Activated effector memory CD4-positive, alpha-beta T cell treated with anti-CD3 and anti-CD28 coated beads, Interleukin-2, amount 50 U/mL, for 16 hours (primary cell): ENCODE measurements around the gene FBXO9.

ENCODE experiments used
- DNase-seq: peaks from one replicate; pipeline ENCODE4 v3.0.0-alpha.2; 2020

FBXO9 gene

DNA sequence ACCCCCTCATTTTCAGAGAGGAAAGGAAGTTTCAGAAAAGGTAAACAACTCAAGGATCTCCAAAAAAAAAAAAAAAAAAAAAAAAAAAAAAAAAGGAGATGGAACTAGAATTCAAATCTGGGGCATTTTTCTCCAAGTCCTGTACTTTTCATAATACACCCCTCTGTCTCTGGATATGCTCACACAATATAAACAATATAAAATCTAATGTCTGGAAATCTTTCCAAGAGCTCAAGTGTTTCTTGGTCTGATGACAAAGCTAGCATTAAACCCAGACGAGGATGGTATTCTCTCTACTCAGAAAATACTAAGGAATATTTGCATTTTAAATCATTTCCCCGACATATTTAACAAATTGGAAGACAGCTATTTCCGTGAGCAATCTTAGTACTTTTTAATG, 77.6 kb downstream of the FBXO9 start:
- no peak for DNase-seq

DNA sequence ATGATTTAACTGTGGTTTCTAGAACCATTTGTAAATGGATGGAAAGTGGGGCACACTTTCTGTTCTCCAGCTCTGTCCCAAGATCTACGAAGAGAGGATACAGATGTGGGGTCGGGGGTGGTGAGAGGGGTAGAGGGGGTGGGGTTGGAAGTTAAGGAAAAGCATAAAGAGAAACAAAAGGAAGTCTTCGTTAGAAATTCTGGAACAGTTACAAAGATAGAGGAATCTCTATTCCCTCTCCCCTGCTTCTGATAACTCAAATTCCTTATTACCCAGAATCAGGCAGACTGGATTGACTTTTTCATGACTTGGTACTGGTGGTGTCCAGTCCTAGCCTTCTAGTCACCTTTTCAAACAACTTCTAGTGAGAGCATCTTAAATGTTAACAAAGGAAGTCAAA, 78.5 kb downstream of the FBXO9 start:
- DNase-seq: no peak

DNA sequence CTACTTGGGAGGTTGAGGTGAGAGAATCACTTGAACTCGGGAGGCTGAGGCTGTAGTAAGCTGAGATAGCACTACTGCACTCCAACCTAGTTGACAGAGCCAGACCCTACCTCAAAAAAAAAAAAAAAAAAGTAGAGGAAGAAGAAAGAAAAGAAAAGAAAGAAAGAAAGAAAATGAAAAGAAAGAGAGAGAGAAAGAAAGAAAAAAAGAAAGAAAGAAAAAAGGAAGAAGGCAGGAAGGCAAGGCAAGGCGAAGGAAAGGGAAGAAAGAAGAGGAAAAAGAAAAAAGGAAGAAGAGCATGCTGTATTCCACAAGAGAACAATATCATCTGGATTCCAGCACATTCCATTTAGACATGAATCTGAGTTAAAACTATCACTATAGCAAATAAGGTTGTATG, 79.6 kb downstream of the FBXO9 start:
- no peak for DNase-seq

DNA sequence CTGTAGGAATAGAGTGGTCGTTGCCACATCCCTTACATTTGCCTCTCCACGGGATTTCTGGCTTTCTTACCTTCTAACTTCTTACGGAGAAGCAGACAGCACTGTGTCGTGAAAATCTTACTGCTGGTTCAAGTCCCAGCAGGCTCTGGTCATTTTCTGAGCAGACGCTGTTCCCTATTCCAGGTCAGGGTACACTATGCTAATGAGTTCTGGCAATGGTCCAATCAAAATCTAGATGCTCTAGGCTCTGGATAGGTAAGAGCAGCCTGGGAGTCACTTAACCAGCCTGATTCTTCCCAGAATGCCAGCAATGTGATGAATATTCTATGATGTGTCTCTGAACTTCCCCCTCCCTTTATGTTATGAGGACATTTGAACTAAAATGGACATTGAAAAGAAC, 83.5 kb downstream of the FBXO9 start, which contains the start of gene GCM1:
Gene GCM1 (minus strand): TSS at position 158 of the 400 bp plus-strand sequence. CDS start 3,209 bp downstream, outside the sequence.
- DNase-seq: no peak
